OCI-LY1 (cell line): Measurements from ENCODE around the gene ASB9.

ENCODE experiments used
- H2AFZ ChIP-seq: fragments of 200-600 bp; sonication (generic), shearing (Covaris generic); 2 replicates; pipeline ENCODE4 v1.6.0; 2014; ENCODE audit warnings: antibody characterized with exemption, mild to moderate bottlenecking, low read length
- H3F3A ChIP-seq: fragments of 200-600 bp; sonication (generic), shearing (Covaris generic); 2 replicates; pipeline ENCODE4 v1.6.0; 2014; ENCODE audit warnings: mild to moderate bottlenecking, antibody characterized with exemption, low read length, moderate library complexity; ENCODE audit not compliant: insufficient read depth
- H3K27ac ChIP-seq: fragments of 200-600 bp; sonication (generic); 2 replicates; pipeline ENCODE4 v1.5.1; 2014; ENCODE audit warnings: low read length, mixed run types, mild to moderate bottlenecking, low read depth; ENCODE audit not compliant: poor library complexity, severe bottlenecking
- H3K27me3 ChIP-seq: fragments of 200-600 bp; sonication (generic); 2 replicates; pipeline ENCODE4 v1.6.0; 2014; ENCODE audit warnings: antibody characterized with exemption, mild to moderate bottlenecking, low read length, moderate library complexity; ENCODE audit not compliant: insufficient read depth
- H3K36me3 ChIP-seq: fragments of 200-600 bp; sonication (generic); 2 replicates; pipeline ENCODE4 v1.6.1; 2014; ENCODE audit warnings: mild to moderate bottlenecking, antibody characterized with exemption, low read length, moderate library complexity, mixed read lengths; ENCODE audit not compliant: insufficient read depth
- H3K4me1 ChIP-seq: fragments of 200-600 bp; sonication (generic); 2 replicates; pipeline ENCODE4 v1.5.1; 2014; ENCODE audit warnings: mild to moderate bottlenecking, low read length, moderate library complexity; ENCODE audit not compliant: insufficient read depth, severe bottlenecking
- H3K4me2 ChIP-seq: fragments of 200-600 bp; sonication (generic), shearing (Covaris generic); 2 replicates; pipeline ENCODE4 v1.6.1; 2014; ENCODE audit warnings: low read length
- H3K4me3 ChIP-seq: fragments of 200-600 bp; sonication (generic); 2 replicates; pipeline ENCODE4 v1.5.1; 2014; ENCODE audit warnings: low read length, low read depth, mild to moderate bottlenecking, mixed read lengths; ENCODE audit not compliant: poor library complexity, severe bottlenecking
- H3K79me2 ChIP-seq: fragments of 200-600 bp; shearing (Covaris generic); 2 replicates; pipeline ENCODE4 v1.6.1; 2016; ENCODE audit warnings: mixed run types, low read length, mixed read lengths; ENCODE audit not compliant: insufficient read depth
- H3K9ac ChIP-seq: fragments of 200-600 bp; sonication (generic), shearing (Covaris generic); 2 replicates; pipeline ENCODE4 v1.6.1; 2014; ENCODE audit warnings: mild to moderate bottlenecking, low read length, mixed read lengths
- H3K9me2 ChIP-seq: fragments of 200-600 bp; sonication (generic), shearing (Covaris generic); 2 replicates; pipeline ENCODE4 v1.6.1; 2014; ENCODE audit warnings: low read depth, mild to moderate bottlenecking, low read length, mixed read lengths
- H3K9me3 ChIP-seq: fragments of 200-600 bp; shearing (Covaris generic); 2 replicates; pipeline ENCODE4 v1.6.1; 2014; ENCODE audit warnings: low read length, mixed read lengths
- H4K20me1 ChIP-seq: fragments of 200-600 bp; sonication (generic), shearing (Covaris generic); 2 replicates; pipeline ENCODE4 v1.6.0; 2016; ENCODE audit warnings: mild to moderate bottlenecking, low read length; ENCODE audit not compliant: insufficient read depth
- EZH2 ChIP-seq: fragments of 200-600 bp; sonication (generic), shearing (Covaris generic); IDR thresholded peaks from 2 replicates; pipeline ENCODE4 v1.8.0; 2017; ENCODE audit warnings: borderline replicate concordance, mixed run types, mild to moderate bottlenecking, antibody characterized with exemption, low read length, moderate library complexity, mixed read lengths
- TF ChIP-seq, protein P1 (sequence below): fragments of 200-600 bp; sonication (generic), shearing (Covaris generic); IDR thresholded peaks from 2 replicates; pipeline ENCODE4 v1.5.1; 2017; ENCODE audit warnings: mild to moderate bottlenecking, antibody characterized with exemption, low read length, moderate library complexity, mixed read lengths

Gene ASB9

DNA sequence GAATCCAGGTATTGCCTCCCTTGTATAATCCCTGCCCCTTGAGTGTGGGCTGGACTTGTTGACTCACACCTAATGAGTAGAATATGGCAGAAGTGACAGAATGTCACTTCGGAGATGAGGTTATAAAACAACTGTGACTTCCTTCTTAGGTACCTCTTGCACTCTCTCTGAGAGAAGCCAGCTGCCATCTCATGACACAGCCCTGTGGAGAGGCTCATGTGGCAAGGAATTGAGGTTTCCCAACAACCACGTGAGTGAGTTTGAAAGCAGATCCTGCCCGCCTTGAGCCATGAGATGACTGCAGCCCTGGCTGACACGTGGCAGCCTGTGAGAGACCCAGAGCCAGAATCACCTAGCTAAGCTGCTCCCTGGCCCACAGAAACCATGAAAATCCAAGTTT lies 32.0 kb upstream of the ASB9 start:
- Histone ChIP-seq H3F3A (no peaks in the 10 kb centered on the region), H3K9ac (no peak overlapping the region), H3K4me2 (no peak overlapping the region), H3K4me3 (no peak overlapping the region), H3K4me1 (no peaks in the 10 kb centered on the region), H3K9me3 (no peaks in the 10 kb centered on the region), H4K20me1 (no peaks in the 10 kb centered on the region), H2AFZ (no peak overlapping the region), H3K79me2 (no peaks in the 10 kb centered on the region), H3K9me2 (no peaks in the 10 kb centered on the region), H3K27ac (no peak overlapping the region), H3K27me3 (no peaks in the 10 kb centered on the region), H3K36me3 (no peaks in the 10 kb centered on the region)
- TF ChIP-seq, protein P1, sequence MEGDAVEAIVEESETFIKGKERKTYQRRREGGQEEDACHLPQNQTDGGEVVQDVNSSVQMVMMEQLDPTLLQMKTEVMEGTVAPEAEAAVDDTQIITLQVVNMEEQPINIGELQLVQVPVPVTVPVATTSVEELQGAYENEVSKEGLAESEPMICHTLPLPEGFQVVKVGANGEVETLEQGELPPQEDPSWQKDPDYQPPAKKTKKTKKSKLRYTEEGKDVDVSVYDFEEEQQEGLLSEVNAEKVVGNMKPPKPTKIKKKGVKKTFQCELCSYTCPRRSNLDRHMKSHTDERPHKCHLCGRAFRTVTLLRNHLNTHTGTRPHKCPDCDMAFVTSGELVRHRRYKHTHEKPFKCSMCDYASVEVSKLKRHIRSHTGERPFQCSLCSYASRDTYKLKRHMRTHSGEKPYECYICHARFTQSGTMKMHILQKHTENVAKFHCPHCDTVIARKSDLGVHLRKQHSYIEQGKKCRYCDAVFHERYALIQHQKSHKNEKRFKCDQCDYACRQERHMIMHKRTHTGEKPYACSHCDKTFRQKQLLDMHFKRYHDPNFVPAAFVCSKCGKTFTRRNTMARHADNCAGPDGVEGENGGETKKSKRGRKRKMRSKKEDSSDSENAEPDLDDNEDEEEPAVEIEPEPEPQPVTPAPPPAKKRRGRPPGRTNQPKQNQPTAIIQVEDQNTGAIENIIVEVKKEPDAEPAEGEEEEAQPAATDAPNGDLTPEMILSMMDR = no peak
- no peak for TF ChIP-seq EZH2

DNA sequence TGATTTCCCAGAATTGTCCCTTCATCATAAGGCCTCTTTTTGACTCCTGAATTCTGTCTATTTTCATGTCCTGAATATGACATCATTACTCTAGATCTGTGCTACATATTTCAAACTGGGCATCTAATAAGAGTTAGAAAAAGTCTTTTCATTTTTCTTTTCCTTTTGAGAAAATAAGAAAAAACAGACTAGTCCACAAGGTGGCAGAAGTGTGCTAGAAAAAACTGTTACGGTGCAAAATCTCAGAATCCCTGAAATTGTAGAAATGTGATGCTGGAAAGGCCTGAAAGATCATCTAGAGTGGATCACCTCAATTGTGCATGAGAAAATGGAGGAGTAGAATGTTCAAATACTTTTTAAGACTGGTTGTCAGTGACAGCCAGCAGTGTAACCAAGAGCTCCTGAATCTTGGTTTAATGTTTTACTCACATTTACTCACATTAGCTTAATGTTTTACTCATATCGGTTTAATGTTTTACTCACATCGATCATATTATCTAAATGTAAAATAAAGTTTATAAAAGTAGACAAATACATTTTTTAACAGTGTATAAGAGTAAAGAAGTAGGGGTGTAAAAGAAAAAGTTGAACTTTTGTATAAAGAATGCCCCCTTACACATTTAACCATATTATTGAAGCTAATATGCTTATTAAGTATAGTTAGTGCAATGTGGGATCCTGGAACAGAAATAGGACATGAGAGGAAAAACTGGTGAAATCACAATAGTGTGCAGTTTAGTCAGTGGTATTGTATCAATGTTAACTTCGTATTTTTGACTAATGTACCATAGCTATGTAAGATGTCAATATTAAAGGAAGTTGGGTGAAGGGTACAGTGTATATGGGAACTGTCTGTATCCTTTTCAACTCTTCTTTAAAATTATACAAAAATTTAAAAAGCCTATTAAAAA lies 30.3 kb upstream of the ASB9 start:
- H3K9ac ChIP-seq = no peak overlapping the region
- no peaks in the 10 kb centered on the region for H3K9me2 ChIP-seq
- H3K79me2 ChIP-seq = no peaks in the 10 kb centered on the region
- H4K20me1 ChIP-seq = no peaks in the 10 kb centered on the region
- H3K27me3 ChIP-seq = no peaks in the 10 kb centered on the region
- no peak overlapping the region for H3K4me3 ChIP-seq
- H3K36me3 ChIP-seq = no peaks in the 10 kb centered on the region
- H3F3A ChIP-seq = no peaks in the 10 kb centered on the region
- TF ChIP-seq, protein P1 = peak; percentile 35; the same call in 1 of the 2 replicates
- TF ChIP-seq EZH2 = no peak
- no peaks in the 10 kb centered on the region for H3K9me3 ChIP-seq
- no peak overlapping the region for H2AFZ ChIP-seq
- H3K4me1 ChIP-seq = no peaks in the 10 kb centered on the region
- no peak overlapping the region for H3K27ac ChIP-seq
- no peak overlapping the region for H3K4me2 ChIP-seq

DNA sequence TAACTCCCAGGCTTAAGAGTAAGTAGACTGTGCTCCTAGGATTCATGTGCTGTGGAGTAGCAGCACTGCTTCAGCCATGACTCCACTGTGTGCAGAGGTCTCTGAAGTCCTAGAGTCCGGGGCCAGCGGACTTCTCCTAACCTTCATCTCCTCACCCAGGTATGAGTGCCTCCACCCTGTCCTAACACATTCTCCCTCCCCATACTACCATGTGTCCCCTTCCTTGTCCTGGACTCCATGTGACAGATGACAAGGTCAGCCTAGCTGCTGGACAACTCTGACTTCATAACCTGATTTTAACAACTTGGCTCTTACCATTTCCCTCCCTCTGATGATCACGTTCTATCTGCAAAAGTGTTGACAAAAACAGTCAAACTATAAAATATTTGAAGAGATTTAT lies 28.9 kb upstream of the ASB9 start:
- no peak for TF ChIP-seq EZH2
- Histone ChIP-seq H3K27ac (no peak overlapping the region), H4K20me1 (no peaks in the 10 kb centered on the region), H3F3A (no peaks in the 10 kb centered on the region), H3K79me2 (no peaks in the 10 kb centered on the region), H3K4me3 (no peak overlapping the region), H3K36me3 (no peaks in the 10 kb centered on the region), H3K27me3 (no peaks in the 10 kb centered on the region), H3K9me2 (no peaks in the 10 kb centered on the region), H3K9ac (no peak overlapping the region), H3K9me3 (no peaks in the 10 kb centered on the region), H3K4me2 (no peak overlapping the region), H3K4me1 (no peaks in the 10 kb centered on the region), H2AFZ (no peak overlapping the region)
